Neural progenitor cell (in vitro differentiated cells): ENCODE measurements around the gene NELL2.

Experiments used
- CTCF ChIP-seq: fragments of 200-600 bp; sonication (generic); IDR thresholded peaks from 2 replicates; pipeline ENCODE4 v1.5.1; 2017; ENCODE audit warnings: antibody characterized with exemption, mild to moderate bottlenecking
- EZH2 ChIP-seq: fragments of 200-600 bp; sonication (generic); IDR thresholded peaks from 2 replicates; pipeline ENCODE4 v1.6.1; 2017; ENCODE audit warnings: antibody characterized with exemption, mild to moderate bottlenecking, moderate library complexity
- EZH2phosphoT487 ChIP-seq: fragments of 200-600 bp; sonication (generic); IDR thresholded peaks from 2 replicates; pipeline ENCODE4 v1.6.1; 2017; ENCODE audit warnings: antibody characterized with exemption

- TF ChIP-seq CTCF, result no peak
- no peak for TF ChIP-seq EZH2
- no peak for TF ChIP-seq EZH2phosphoT487
These were observed 352.3 kb downstream of the NELL2 start for GRCh38 chr12:44523828-44524227.
